ENCODE measurements around the gene RELL2.

RELL2 gene

GRCh38 chr5:141618804-141619554 is 17.8 kb upstream of the RELL2 start, which contains the start of gene DIAPH1:
Gene DIAPH1, minus strand, starts transcription at chr5:141619000. Its CDS starts 86 bp downstream, at chr5:141618914.
- DNase-seq (ENCODE audit: low read depth in 2 of 2), result peak; percentile 98

GRCh38 chr5:141623186-141623585 is 13.6 kb upstream of the RELL2 start:
- no peak for DNase-seq (ENCODE audit: low read depth in 2 of 2)

GRCh38 chr5:141623611-141624010 is 13.2 kb upstream of the RELL2 start:
- no peak for DNase-seq (ENCODE audit: low read depth in 2 of 2)

DNA sequence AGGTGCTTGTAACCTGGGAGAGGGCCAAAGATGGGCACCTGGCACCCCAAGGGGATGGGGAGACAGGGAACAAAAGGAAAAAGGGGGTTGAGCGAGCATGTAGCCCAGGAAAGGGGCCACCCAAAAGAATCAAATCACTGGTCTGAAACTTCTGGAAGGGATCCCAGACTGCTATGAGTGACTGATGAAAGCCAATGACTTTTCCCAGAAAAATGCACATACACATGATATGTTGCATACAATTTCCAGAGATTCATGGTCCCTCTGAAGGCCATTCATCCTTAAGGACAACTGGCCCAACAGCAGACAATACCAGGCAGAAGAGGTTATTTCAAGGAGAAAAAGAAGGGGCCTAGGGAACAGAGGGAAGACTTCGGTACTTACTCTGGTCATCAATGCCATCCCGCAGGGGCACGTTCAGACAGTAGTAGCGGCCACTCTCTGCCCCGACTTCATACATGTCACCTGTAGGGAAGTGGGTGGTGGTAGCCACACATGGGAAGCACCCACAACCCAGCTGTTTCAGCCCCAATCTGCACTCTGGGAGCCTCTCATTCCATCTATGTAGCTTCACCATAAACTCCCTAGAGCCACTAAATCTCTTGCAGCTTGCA is 8.5 kb upstream of the RELL2 start:
- DNase-seq (ENCODE audit: low read depth in 2 of 2), result no peak

- no peak for DNase-seq (ENCODE audit: low read depth in 2 of 2)
Observed at GRCh38 chr5:141630570-141631140, 6.1 kb upstream of the RELL2 start.

GRCh38 chr5:141632650-141633049 is 4.1 kb upstream of the RELL2 start:
- no peak for DNase-seq (ENCODE audit: low read depth in 2 of 2)

- no peak for DNase-seq (ENCODE audit: low read depth in 2 of 2)
Observed at GRCh38 chr5:141633871-141634561, 2.8 kb upstream of the RELL2 start.

GRCh38 chr5:141634720-141635119 is 2.1 kb upstream of the RELL2 start:
- DNase-seq (ENCODE audit: low read depth in 2 of 2), result no peak

- no peak for DNase-seq (ENCODE audit: low read depth in 2 of 2)
Observed at GRCh38 chr5:141635646-141636045, 1.2 kb upstream of the RELL2 start.

DNA sequence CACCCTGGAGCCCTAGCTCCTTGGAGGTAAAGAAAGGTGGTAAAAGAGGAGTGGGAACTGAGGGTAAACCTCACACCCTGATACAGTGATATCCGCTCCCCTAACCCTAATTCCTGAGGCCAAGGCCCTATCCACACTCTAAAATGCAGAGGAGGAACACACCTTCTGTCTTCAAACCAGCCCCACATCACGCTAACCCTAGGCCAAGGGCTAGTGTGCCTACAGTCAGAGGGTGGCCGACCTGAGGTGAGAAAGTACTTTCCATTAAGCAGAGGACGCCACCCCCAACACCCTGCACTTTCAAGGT is 738 bp upstream of the RELL2 start:
- no peak for DNase-seq (ENCODE audit: low read depth in 2 of 2)

- peak; percentile 30 to 42 for DNase-seq (ENCODE audit: low read depth in 2 of 2)
Observed at GRCh38 chr5:141637123-141637766, 448 bp downstream of the RELL2 start.

DNA sequence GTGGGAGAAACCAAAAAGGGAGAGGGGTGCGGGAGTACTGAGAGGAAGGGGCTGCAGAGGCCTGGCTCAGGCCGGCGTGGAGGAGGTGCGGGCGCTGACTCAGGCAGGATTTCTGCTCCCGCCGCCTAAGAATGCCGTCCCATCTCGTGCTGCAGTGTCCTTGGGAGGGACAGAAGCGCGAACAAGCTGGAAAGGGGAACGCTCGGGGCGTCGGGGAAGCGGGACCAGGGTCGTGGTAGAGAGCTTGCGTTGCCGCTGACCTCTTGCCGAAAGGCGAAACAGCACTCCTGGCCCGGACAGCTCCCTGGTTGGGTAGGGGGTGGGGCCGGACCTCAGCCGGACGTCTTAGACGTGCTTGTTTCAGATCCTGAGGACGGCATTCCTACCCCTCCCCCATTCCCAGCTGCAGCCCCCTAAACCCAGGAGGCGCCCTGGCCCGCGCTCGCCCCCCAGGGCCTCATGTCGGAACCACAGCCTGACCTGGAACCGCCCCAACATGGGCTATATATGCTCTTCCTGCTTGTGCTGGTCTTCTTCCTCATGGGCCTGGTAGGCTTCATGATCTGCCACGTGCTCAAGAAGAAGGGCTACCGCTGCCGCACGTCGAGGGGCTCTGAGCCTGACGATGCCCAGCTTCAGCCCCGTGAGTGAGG is 1.1 kb downstream of the RELL2 start:
- peak; percentile 38 to 50 for DNase-seq (ENCODE audit: low read depth in 2 of 2)

GRCh38 chr5:141638771-141639170 is 2.0 kb downstream of the RELL2 start:
- no peak for DNase-seq (ENCODE audit: low read depth in 2 of 2)

- no peak for DNase-seq (ENCODE audit: low read depth in 2 of 2)
Observed at GRCh38 chr5:141639357-141640050, 2.7 kb downstream of the RELL2 start.

DNA sequence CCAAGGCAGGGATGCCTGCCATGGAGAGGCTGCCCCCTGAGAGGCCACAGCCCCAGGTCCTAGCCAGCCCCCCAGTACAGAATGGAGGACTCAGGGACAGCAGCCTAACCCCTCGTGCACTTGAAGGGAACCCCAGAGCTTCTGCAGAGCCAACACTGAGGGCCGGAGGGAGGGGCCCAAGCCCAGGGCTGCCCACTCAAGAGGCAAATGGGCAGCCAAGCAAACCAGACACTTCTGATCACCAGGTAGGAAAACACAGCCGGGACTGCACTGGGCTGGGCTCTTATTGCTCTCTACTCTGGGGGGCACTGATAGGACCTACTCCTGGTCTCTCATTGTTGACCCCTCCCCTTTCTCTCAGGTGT is 3.2 kb downstream of the RELL2 start:
- no peak for DNase-seq (ENCODE audit: low read depth in 2 of 2)

- no peak for DNase-seq (ENCODE audit: low read depth in 2 of 2)
Observed at GRCh38 chr5:141640698-141641097, 3.9 kb downstream of the RELL2 start.

- no peak for DNase-seq (ENCODE audit: low read depth in 2 of 2)
Observed at GRCh38 chr5:141641634-141642267, 5.0 kb downstream of the RELL2 start.

- DNase-seq (ENCODE audit: low read depth in 2 of 2), result no peak
Observed at GRCh38 chr5:141646026-141646425, 9.2 kb downstream of the RELL2 start.

DNA sequence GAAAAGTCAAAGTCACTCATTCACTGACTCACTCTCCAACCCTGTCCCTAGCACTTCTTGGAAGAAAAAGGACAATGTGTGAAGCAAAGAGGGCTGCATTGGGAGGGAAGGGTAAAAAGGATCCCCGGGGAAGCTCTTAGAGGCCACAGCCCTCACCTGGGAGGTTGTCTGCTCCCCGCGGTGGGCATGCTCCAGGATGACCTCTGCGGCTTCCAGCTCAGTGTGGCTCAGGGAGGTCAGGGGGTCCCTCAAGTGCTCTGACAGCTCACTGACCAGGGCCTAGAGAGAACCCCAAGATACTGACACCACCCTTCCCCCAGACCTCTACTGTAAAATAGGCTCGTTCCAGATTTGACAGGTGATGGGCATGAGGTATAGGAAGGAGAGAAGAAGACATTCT is 10.4 kb downstream of the RELL2 start:
- DNase-seq (ENCODE audit: low read depth in 2 of 2), result no peak

DNA sequence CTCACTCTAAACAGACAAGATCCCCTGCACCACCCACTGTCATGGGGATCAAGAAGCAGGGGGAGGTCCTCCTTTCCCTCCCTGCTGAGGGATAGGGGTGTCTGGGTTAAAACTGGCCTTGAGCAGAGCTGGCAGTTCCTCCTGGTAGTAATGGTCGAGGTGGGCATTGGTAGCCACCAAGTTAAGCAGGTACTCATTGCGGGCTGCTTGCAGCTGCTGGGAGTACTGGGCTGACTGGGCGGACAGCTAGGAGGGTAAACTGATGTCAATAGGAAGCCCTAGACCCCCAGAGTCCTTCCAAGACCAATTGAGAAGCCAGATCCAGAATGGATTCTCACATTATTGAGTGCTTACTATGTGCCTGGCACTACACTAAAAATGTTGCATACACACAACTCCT is 11.1 kb downstream of the RELL2 start:
- no peak for DNase-seq (ENCODE audit: low read depth in 2 of 2)
